AG20443 (cell line): ENCODE results near the gene POLR1E.
A peak's percentile ranks its signal among the peaks of the same experiment; 100 is the strongest.

Source experiments
- DNase-seq: peaks from one replicate; pipeline ENCODE4 v3.0.0; 2012; ENCODE audit warnings: low spot score, mixed read lengths

Gene POLR1E

GRCh38 chr9:37485389-37486255 is at the start of gene POLR1E:
POLR1E (plus strand) TSS chr9:37485948; CDS start chr9:37486048, 100 bp downstream.
- peak; percentile 98 for DNase-seq

GRCh38 chr9:37436540-37436939 is 49.2 kb upstream of the POLR1E start:
- DNase-seq = no peak

DNA sequence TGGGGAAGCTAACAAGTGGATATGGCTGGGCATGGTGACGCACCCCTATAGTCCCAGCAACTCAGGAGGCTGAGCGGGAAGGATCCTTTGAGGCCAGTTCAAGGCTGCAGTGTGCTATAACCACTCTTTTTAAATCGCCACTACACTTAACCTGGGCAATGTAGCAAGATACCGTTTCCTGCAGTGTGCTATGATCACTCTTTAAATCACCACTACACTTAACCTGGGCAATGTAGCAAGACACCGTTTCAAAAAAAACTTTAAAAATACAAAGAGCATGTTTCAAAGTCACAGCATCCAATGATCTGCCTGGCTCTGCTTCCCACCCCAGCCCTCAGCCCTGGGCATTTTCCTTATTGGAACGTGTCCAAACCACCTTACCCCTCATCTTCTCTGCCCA is 48.7 kb upstream of the POLR1E start:
- DNase-seq = no peak

GRCh38 chr9:37437621-37438020 is 48.1 kb upstream of the POLR1E start:
- no peak for DNase-seq

DNA sequence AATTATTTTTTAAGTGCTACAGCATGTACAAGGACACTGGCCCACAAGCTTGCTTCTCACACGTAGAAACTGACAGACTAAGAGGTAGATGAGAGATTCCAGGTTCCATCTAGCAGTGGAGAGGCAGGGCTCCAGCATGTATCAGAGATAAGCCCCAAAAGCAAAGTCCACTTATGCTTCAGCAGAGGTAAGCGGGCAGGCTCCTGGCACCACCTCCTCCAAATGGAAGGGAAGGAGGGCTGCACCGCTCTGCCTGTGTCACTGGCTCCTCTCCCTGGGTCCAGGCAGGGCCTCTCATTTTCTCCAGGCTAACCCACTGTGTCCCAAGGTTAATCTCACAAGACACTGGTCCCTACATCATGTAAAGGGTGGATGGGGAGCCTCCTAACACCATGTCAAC is 47.4 kb upstream of the POLR1E start:
- no peak for DNase-seq

DNA sequence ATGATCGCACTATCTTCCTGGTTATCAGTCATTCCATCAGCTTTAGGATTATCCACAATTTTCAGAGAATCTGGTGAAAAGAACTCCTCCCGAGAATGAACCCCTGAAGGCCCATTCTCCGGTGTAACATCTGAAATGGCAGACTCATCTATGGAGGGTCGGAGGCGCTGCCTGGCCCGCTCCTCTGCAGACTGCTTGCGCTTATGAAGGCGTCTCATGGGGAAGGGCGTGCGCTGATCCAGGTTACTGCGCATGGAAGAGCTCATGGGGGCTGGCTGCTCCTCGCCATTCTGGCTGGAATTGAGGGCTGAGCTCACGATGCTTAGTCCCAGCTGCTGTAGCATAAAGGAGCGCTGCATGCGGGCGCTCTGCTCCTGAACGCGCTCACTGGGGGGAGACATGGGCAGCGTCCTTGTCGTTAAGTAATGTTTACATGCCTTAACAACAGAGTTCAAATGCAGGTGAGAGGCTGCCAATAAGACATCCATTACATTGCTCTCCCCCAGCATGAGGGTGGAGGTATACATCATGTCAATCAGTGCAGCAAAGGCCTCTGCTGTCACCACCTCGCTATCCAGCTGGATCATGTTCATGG is 43.9 kb upstream of the POLR1E start:
- no peak for DNase-seq

DNA sequence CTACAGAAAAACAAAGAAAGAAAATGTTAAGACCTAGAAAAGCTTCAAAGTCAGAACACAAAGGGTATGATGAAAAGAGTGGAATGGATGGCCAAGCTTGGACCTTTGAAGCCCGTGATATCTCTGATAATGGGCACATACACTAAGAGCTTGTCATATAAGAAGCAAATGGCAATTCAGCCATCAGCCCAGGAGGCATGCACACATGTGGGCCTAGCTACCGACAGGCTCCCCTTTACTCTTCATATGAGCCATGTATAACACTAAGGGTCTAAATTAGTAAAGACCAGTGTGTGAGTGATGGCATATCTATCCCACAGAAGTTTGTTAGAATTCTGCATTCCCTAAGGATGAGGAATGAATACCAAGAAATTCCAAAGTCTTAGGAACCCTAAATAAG is 43.2 kb upstream of the POLR1E start:
- DNase-seq = no peak

DNA sequence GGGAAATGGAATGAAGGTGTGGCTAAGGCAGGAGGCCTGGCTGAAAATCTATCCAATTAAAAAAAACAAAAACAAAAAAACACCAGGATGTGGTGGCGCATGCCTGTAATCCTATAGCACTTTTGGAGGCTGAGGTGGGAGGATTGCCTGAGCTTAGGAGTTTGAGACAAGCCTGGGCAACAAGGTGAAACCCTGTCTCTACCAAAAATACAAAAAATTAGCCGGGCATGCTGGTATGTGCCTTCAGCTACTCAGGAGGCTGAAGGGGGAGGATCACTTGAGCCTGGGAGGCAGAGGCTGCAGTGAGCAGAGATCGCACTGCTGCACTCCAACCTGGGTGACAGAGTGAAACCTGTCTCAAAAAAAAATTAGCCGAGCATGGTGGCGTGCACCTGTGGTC is 42.2 kb upstream of the POLR1E start:
- DNase-seq = no peak

- no peak for DNase-seq
Measured at GRCh38 chr9:37444890-37445289, 40.9 kb upstream of the POLR1E start.

DNA sequence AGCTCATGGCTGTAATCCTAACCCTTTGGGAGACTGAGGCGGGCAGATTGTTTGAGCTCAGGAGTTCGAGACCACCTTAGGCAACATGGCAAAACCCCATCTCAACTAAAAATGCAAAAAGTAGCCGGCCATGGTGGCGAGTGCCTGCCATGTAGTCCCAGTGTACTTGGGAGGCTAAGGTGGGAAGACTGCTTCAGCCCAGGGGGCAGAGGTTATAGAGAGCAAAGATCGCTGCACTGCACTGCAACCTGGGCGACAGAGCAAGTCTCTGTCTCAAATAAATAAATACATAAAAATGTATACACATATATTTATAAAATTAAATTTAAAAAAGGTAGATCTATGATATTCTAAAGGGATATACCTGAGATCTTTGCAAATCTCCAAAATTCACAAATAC is 39.9 kb upstream of the POLR1E start:
- DNase-seq = no peak

DNA sequence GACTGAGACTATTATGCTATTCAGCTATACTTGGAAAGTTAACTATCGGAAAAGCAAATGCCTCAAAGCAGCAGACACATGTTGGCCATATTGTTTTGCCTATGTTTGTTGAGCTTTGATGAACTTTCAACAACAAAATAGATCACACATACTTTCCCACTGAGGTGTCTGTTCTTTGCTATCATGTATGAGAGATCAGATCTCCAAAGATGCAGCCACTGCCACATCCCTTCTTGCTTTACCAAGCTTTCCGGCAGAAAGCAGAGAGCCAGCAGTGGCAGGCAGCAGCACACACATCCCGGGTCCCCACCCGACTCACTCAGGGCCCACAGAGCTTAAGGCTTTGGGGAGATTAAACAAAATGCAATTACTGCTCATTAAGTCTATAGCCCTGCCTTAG is 39.3 kb upstream of the POLR1E start:
- DNase-seq = peak; percentile 14

DNA sequence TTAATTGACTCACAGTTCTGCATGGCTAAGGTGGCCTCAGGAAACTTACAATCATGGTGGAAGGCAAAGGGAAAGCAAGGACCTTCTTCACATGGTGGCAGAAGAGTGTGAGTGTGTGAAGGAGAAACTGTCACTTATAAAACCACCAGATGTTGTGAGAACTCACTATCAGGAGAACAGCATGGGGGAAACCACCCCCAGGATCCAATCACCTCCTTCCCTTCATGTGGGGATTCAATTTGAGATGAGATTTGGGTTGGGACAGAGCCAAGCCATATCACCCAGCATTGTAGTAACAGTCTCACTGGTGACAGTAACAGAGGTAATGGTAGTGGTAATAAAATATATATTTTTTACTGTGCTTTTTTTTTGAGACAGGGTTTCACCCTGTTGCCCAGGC is 38.6 kb upstream of the POLR1E start:
- no peak for DNase-seq

GRCh38 chr9:37449862-37450632 is 35.7 kb upstream of the POLR1E start:
- DNase-seq = no peak

- DNase-seq = no peak
Measured at GRCh38 chr9:37451628-37452027, 34.1 kb upstream of the POLR1E start.

DNA sequence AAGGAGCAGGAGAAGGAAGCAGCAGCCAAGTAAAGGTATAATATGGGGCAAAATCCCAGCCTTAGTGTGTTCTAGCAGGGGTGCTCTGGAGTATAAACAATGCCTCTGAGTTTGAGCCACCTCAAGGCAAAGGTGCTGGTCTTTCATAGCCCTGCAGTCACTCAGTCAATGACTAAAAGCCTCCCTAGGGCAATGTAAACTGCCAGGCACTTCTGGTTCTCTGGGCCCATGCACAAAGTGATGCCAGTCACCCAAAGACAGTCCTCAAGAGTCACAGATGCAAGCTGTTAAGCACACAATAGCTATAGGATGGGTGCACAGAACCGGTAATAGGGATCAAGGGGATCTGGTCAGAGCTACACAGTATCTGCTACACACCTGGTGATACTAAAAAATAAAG is 33.1 kb upstream of the POLR1E start:
- no peak for DNase-seq

DNA sequence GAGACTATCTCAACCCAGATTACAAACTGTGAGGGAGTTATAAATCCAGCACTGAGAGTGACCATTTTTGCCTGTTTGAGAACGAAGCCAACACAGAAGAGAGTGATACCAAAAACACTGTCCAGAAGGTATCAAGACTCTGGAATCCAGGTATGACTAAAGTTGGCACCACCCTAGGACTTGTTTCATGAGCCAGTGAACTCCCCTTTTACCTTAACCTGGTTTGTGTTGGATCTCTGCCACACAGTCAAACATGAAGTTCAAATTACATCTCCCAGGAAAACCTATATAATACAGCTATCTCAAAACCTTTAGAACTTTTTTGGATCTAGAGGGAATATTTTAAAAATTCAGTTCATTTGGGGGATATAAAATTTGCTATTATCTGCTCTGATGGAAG is 31.9 kb upstream of the POLR1E start:
- no peak for DNase-seq

DNA sequence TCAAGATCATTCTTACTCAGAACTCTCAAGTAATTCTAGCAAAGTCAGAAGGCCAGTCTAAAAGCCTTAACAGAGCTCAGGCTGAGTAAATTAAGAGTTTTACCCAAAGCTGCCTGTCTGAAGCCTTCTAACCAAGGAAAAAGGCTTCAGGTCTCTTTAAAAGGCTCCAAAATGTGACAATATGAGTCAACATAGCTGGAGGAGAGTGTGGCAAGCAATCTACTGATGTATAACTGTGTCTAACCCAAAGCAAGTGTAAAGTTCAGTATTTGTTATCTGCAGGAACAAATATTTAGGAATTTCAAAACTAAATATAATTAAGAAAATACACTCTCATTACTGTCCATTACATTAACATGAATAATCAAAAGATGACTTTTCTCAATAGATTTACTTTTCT is 31.5 kb upstream of the POLR1E start:
- DNase-seq = no peak

- no peak for DNase-seq
Measured at GRCh38 chr9:37455884-37456647, 29.7 kb upstream of the POLR1E start.

DNA sequence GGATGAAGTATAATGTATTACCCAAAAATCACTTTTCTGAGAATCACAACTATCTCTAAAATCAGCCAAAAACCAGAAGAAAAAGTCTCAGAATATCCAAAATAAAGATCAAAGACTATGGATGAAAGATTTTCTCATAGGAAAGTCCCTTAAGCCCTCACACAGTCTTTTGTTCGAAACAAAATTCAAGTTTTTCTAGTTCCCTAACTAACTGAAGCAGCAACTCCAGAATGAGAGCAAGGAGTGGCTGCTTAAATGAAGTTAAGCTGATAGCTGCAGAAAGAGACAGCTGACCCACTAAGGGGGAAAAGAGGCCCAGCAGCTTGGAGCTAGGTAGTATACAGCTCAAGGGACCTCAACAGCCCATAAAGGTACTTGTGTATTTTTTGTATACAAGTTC is 28.9 kb upstream of the POLR1E start:
- no peak for DNase-seq

DNA sequence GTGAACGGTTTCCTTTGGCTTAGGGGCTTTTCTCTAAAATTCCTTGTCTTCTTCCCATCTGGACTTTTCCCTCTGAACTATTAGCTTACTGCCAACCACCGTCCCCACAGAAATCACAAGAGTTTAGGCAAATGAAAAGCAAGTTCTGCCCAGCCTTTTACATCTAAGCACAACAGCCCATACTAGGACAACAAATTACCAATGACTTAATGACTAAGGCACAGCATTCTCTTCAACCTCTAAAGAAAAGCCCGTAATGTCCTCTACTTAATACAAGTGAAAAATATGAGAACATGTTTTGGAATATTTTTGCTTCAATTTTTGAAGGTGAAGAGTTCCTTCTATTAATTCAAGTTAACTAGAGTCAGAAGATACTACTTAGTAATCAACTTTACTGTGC is 21.7 kb upstream of the POLR1E start:
- DNase-seq = no peak

GRCh38 chr9:37464426-37465248 is 21.1 kb upstream of the POLR1E start:
- peak; percentile 81 for DNase-seq
